ENCODE measurements around the gene CPN1.

The CPN1 gene

GRCh38 chr10:99996671-99997648 is 84.7 kb downstream of the CPN1 start:
- DNase-seq (ENCODE audit: low spot score): no peak

DNA sequence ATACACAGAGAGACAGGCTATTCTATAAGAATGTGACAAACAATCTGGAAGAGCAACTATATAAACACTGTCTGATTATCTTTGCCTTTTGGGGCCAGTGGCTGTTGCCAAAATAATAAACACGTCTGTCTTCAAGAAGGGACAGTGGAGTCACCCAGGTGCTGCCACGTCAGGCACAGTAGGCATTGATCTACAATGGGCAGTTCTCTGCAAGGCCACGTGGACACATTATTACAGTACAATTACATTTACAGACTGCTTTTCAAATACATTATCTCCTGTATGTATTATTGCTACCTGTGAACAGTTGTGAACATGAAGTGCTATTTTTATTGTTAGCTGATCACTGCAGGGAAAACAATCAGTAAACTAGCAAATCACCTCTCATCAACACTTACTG is 86.0 kb downstream of the CPN1 start:
- DNase-seq (ENCODE audit: low spot score): no peak

GRCh38 chr10:99995269-99995668 is 86.4 kb downstream of the CPN1 start:
- DNase-seq (ENCODE audit: low spot score): no peak

DNA sequence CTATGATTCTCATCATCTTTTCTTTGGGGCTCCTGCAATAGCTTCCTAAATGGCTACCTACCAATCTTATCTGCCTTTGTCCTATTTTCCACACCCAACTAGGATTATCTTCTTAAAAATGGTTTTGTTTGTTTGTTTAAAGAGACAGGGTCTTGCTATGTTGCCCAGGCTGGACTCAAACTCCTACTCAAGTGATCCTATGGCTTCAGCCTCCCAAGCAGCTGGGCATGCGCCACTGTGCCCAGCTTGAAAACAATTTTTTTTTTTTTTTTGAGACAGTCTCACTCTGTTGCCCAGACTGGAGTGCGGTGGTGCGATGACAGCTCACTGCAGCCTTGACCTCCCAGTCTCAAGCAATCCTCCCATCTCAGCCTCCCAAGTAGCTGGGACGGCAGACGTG is 86.9 kb downstream of the CPN1 start:
- DNase-seq (ENCODE audit: low spot score): no peak

- DNase-seq (ENCODE audit: low spot score): no peak
Observed at GRCh38 chr10:99993701-99994689, 87.7 kb downstream of the CPN1 start.
